HEK293 (cell line): ENCODE measurements around the gene DDX25.

ENCODE experiments used
- CTCF ChIA-PET: fragments of 350-600 bp; formaldehyde crosslinking; extraction: SDS; loops from one replicate; lab custom pipeline; 2021; ENCODE audit warnings: antibody characterized with exemption; lab: Yijun Ruan, JAX
- POLR2A ChIA-PET: fragments of 300-600 bp; formaldehyde crosslinking; extraction: SDS; loops from one replicate; lab custom pipeline; 2020; ENCODE audit warnings: antibody characterized with exemption, inconsistent platforms; lab: Yijun Ruan, JAX
- H3K27ac ChIP-seq: fragments of 200-500 bp; sonication (Bioruptor generic); 2 replicates; pipeline ENCODE4 v1.5.1; 2014; ENCODE audit warnings: low read depth, low read length, control low read depth, inconsistent platforms; ENCODE audit errors: extremely low read depth
- H3K36me3 ChIP-seq, 2 experiments: fragments of 200-500 bp in 1 of 2; sonication (Bioruptor generic) in 1 of 2; 1 replicate in 1 of 2; 2 replicates in 1 of 2; pipeline ENCODE4 v1.5.1; 2014 to 2017; ENCODE audit warnings: inconsistent platforms in 2 of 2, low read length in 2 of 2; ENCODE audit not compliant: control insufficient read depth in 2 of 2, insufficient read depth in 1 of 2
- H3K4me1 ChIP-seq: fragments of 200-500 bp; sonication (Bioruptor generic); 2 replicates; pipeline ENCODE4 v1.5.1; 2014; ENCODE audit warnings: mild to moderate bottlenecking, low read length, inconsistent platforms; ENCODE audit not compliant: control insufficient read depth, insufficient read depth
- H3K4me3 ChIP-seq: 2 replicates; pipeline ENCODE4 v1.5.1; 2011; ENCODE audit warnings: low read depth, mild to moderate bottlenecking, control low read depth, low read length, moderate library complexity
- H3K9me3 ChIP-seq: fragments of 200-500 bp; sonication (Bioruptor generic); 2 replicates; pipeline ENCODE4 v1.5.1; 2014; ENCODE audit warnings: low read depth, low read length, inconsistent platforms; ENCODE audit not compliant: control insufficient read depth, insufficient read depth
- GFI1B ChIP-seq: fragments of 450-650 bp; formaldehyde crosslinking; IDR thresholded peaks from 2 replicates; pipeline ENCODE4 v1.5.1; 2016; ENCODE audit warnings: missing biosample characterization, missing genetic modification characterization
- SP7 ChIP-seq: fragments of 450-650 bp; formaldehyde crosslinking; IDR thresholded peaks from 2 replicates; pipeline ENCODE4 v1.5.1; 2016; ENCODE audit warnings: missing biosample characterization, missing genetic modification characterization
- TCF7L2 ChIP-seq: IDR thresholded peaks from 2 replicates; pipeline ENCODE4 v1.6.1; 2011; ENCODE audit warnings: low read depth, mild to moderate bottlenecking, inconsistent platforms, low read length, moderate library complexity, borderline replicate concordance
- ZBTB1 ChIP-seq: fragments of 450-650 bp; formaldehyde crosslinking; IDR thresholded peaks from 2 replicates; pipeline ENCODE4 v1.5.1; 2016; ENCODE audit warnings: missing biosample characterization, missing genetic modification characterization
- ZBTB17 ChIP-seq: fragments of 450-650 bp; formaldehyde crosslinking; IDR thresholded peaks from 2 replicates; pipeline ENCODE4 v1.5.1; 2016; ENCODE audit warnings: missing biosample characterization, missing genetic modification characterization
- ZNF10 ChIP-seq: fragments of 450-650 bp; formaldehyde crosslinking; IDR thresholded peaks from 2 replicates; pipeline ENCODE4 v1.5.1; 2017; ENCODE audit warnings: missing biosample characterization, missing genetic modification characterization
- ZNF112 ChIP-seq: fragments of 450-650 bp; formaldehyde crosslinking; IDR thresholded peaks from 2 replicates; pipeline ENCODE4 v1.5.0; 2017; ENCODE audit warnings: missing biosample characterization, missing genetic modification characterization
- ZNF133 ChIP-seq: fragments of 450-650 bp; formaldehyde crosslinking; IDR thresholded peaks from 2 replicates; pipeline ENCODE4 v1.5.1; 2016; ENCODE audit warnings: missing biosample characterization, missing genetic modification characterization
- ZNF202 ChIP-seq: fragments of 450-650 bp; formaldehyde crosslinking; IDR thresholded peaks from 2 replicates; pipeline ENCODE4 v1.5.1; 2016; ENCODE audit warnings: missing biosample characterization, missing genetic modification characterization, borderline replicate concordance
- ZNF335 ChIP-seq: fragments of 450-650 bp; formaldehyde crosslinking; conservative IDR thresholded peaks from 2 replicates; pipeline ENCODE4 v1.5.1; 2016; ENCODE audit warnings: missing biosample characterization, missing genetic modification characterization
- ZNF473 ChIP-seq: fragments of 450-650 bp; formaldehyde crosslinking; IDR thresholded peaks from 2 replicates; pipeline ENCODE4 v1.5.1; 2017; ENCODE audit warnings: missing biosample characterization, missing genetic modification characterization
- ZNF629 ChIP-seq: fragments of 450-650 bp; formaldehyde crosslinking; IDR thresholded peaks from 2 replicates; pipeline ENCODE4 v1.5.1; 2017; ENCODE audit warnings: missing biosample characterization, missing genetic modification characterization
- TF ChIP-seq, protein P1 (sequence below): fragments of 450-650 bp; formaldehyde crosslinking; IDR thresholded peaks from 2 replicates; pipeline ENCODE4 v1.5.1; 2016; ENCODE audit warnings: missing biosample characterization, missing genetic modification characterization
- TF ChIP-seq, protein P2 (sequence below): fragments of 450-650 bp; formaldehyde crosslinking; IDR thresholded peaks from 2 replicates; pipeline ENCODE4 v1.5.1; 2016; ENCODE audit warnings: missing biosample characterization, missing genetic modification characterization
- TF ChIP-seq, protein P3 (sequence below): fragments of 450-650 bp; formaldehyde crosslinking; IDR thresholded peaks from 2 replicates; pipeline ENCODE4 v1.5.1; 2016; ENCODE audit warnings: missing biosample characterization, missing genetic modification characterization
- TF ChIP-seq, protein P4 (sequence below): fragments of 450-650 bp; formaldehyde crosslinking; IDR thresholded peaks from 2 replicates; pipeline ENCODE4 v1.5.1; 2016; ENCODE audit warnings: missing biosample characterization, missing genetic modification characterization
- TF ChIP-seq, protein P5 (sequence below): fragments of 450-650 bp; formaldehyde crosslinking; IDR thresholded peaks from 2 replicates; pipeline ENCODE4 v1.5.1; 2016; ENCODE audit warnings: missing biosample characterization, missing genetic modification characterization

Gene DDX25

DNA sequence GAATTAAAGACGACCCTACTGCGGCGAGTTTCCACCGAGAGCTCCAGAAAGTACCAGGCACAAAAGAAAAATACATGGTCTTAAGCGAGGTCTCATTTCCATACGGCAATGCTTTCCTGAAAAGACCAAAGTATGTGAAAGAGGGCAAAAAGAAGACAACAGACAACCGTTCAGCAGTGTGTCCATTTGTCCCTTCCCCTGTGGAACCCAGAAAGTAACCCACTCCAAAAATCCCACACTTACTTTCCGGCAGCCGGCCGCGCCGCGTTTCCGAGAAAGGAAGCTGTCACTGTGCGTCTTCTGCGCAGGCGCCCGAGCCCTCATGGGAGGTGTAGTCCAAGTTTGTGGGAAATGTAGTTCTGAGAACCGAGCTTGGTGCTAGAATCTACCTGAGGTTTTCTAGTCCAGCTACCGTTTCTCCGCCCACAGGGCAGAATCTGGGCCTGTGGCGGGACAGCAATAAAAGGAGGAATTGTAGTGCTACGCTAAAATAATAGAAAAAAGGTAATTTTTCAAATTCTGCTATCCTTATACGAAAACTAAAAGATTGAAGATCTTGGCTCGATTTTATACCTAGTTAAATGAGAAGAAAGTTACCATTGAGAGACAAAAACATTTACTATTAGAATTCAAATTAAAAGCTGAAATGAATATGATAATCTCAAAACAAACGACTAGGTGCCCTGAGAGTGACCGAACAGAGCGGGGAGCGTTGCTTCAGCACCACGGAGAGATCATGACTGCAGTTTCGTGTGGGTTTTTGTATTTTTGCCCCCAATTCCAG lies 1.2 kb upstream of the DDX25 start, which contains the start of gene PUS3 (continued):
- TF ChIP-seq, protein P1, sequence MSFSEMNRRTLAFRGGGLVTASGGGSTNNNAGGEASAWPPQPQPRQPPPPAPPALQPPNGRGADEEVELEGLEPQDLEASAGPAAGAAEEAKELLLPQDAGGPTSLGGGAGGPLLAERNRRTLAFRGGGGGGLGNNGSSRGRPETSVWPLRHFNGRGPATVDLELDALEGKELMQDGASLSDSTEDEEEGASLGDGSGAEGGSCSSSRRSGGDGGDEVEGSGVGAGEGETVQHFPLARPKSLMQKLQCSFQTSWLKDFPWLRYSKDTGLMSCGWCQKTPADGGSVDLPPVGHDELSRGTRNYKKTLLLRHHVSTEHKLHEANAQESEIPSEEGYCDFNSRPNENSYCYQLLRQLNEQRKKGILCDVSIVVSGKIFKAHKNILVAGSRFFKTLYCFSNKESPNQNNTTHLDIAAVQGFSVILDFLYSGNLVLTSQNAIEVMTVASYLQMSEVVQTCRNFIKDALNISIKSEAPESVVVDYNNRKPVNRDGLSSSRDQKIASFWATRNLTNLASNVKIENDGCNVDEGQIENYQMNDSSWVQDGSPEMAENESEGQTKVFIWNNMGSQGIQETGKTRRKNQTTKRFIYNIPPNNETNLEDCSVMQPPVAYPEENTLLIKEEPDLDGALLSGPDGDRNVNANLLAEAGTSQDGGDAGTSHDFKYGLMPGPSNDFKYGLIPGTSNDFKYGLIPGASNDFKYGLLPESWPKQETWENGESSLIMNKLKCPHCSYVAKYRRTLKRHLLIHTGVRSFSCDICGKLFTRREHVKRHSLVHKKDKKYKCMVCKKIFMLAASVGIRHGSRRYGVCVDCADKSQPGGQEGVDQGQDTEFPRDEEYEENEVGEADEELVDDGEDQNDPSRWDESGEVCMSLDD (tag by site-specific recombination), result no peak
- peak; percentile 28; the same call in 1 of the 2 replicates for TF ChIP-seq SP7 (tag by site-specific recombination)
- TF ChIP-seq, protein P2, sequence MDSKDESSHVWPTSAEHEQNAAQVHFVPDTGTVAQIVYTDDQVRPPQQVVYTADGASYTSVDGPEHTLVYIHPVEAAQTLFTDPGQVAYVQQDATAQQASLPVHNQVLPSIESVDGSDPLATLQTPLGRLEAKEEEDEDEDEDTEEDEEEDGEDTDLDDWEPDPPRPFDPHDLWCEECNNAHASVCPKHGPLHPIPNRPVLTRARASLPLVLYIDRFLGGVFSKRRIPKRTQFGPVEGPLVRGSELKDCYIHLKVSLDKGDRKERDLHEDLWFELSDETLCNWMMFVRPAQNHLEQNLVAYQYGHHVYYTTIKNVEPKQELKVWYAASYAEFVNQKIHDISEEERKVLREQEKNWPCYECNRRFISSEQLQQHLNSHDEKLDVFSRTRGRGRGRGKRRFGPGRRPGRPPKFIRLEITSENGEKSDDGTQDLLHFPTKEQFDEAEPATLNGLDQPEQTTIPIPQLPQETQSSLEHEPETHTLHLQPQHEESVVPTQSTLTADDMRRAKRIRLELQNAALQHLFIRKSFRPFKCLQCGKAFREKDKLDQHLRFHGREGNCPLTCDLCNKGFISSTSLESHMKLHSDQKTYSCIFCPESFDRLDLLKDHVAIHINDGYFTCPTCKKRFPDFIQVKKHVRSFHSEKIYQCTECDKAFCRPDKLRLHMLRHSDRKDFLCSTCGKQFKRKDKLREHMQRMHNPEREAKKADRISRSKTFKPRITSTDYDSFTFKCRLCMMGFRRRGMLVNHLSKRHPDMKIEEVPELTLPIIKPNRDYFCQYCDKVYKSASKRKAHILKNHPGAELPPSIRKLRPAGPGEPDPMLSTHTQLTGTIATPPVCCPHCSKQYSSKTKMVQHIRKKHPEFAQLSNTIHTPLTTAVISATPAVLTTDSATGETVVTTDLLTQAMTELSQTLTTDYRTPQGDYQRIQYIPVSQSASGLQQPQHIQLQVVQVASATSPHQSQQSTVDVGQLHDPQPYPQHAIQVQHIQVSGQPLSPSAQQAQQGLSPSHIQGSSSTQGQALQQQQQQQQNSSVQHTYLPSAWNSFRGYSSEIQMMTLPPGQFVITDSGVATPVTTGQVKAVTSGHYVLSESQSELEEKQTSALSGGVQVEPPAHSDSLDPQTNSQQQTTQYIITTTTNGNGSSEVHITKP (tag by site-specific recombination), result peak; percentile 89
- TF ChIP-seq ZNF335 (tag by site-specific recombination), result peak; percentile 76
- peak; percentile 30; the same call in 1 of the 2 replicates for TF ChIP-seq ZBTB17 (tag by site-specific recombination)
- TF ChIP-seq ZNF112 (tag by site-specific recombination), result no peak
- peak; percentile 57; the same call in 1 of the 2 replicates for TF ChIP-seq ZNF629 (tag by site-specific recombination)

DNA sequence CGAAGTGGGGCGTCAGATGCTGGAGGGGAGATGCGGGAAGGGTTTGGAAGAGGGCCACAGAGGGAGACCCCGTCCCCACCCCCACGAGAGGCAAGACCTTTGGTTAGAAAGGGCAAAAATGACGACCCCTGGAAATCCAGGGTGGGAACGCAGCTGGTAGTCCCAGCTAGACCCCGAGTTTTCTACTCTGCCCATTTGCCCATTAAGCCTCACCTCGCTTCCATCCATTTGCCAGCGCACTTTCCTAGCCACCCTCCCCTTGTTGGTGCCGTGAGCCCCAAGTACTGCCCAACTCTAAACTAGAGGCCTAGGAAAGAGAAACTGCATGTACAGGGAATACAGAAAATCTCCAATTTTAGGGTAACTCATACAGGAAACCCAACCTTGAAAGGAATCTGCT lies 370 bp downstream of the DDX25 start:
- ChIA-PET POLR2A (no interaction called here), CTCF (no interaction called here)
- H3K27ac ChIP-seq, result no peak overlapping the region
- H3K36me3 ChIP-seq, result peaks cover 0 to 7% of the 10 kb centered on the region in 2 experiments; a peak in 2 of 3 replicates
- TF ChIP-seq ZNF133 (tag by site-specific recombination) (no peak), ZBTB1 (no peak), TCF7L2 (no peak), ZNF202 (tag by site-specific recombination) (no peak), ZNF10 (tag by site-specific recombination) (no peak), ZNF473 (tag by site-specific recombination) (no peak), GFI1B (no peak)
- TF ChIP-seq, protein P3, sequence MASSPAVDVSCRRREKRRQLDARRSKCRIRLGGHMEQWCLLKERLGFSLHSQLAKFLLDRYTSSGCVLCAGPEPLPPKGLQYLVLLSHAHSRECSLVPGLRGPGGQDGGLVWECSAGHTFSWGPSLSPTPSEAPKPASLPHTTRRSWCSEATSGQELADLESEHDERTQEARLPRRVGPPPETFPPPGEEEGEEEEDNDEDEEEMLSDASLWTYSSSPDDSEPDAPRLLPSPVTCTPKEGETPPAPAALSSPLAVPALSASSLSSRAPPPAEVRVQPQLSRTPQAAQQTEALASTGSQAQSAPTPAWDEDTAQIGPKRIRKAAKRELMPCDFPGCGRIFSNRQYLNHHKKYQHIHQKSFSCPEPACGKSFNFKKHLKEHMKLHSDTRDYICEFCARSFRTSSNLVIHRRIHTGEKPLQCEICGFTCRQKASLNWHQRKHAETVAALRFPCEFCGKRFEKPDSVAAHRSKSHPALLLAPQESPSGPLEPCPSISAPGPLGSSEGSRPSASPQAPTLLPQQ (tag by site-specific recombination), result no peak
- TF ChIP-seq, protein P4, sequence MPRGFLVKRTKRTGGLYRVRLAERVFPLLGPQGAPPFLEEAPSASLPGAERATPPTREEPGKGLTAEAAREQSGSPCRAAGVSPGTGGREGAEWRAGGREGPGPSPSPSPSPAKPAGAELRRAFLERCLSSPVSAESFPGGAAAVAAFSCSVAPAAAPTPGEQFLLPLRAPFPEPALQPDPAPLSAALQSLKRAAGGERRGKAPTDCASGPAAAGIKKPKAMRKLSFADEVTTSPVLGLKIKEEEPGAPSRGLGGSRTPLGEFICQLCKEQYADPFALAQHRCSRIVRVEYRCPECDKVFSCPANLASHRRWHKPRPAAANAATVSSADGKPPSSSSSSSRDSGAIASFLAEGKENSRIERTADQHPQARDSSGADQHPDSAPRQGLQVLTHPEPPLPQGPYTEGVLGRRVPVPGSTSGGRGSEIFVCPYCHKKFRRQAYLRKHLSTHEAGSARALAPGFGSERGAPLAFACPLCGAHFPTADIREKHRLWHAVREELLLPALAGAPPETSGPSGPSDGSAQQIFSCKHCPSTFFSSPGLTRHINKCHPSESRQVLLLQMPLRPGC (tag by site-specific recombination), result no peak
- TF ChIP-seq, protein P5, sequence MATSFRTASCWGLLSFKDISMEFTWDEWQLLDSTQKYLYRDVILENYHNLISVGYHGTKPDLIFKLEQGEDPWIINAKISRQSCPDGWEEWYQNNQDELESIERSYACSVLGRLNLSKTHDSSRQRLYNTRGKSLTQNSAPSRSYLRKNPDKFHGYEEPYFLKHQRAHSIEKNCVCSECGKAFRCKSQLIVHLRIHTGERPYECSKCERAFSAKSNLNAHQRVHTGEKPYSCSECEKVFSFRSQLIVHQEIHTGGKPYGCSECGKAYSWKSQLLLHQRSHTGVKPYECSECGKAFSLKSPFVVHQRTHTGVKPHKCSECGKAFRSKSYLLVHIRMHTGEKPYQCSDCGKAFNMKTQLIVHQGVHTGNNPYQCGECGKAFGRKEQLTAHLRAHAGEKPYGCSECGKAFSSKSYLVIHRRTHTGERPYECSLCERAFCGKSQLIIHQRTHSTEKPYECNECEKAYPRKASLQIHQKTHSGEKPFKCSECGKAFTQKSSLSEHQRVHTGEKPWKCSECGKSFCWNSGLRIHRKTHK (tag by site-specific recombination), result no peak
- TF ChIP-seq, all 188 proteins: peak for 0
- H3K9me3 ChIP-seq, result no peaks in the 10 kb centered on the region
- H3K4me3 ChIP-seq, result no peak overlapping the region
- H3K4me1 ChIP-seq, result no peaks in the 10 kb centered on the region
